ENCODE measurements around the gene SOCS3. TPM values are rescaled to one million over a fixed set of nuclear protein-coding genes. Genes with fewer than 3 reads are reported as not detected.

Gene SOCS3
- polyA plus RNA-seq, 2 of the 4 experiments (the other 2 are of a cell fraction): 13.5 to 14.7 TPM

DNA sequence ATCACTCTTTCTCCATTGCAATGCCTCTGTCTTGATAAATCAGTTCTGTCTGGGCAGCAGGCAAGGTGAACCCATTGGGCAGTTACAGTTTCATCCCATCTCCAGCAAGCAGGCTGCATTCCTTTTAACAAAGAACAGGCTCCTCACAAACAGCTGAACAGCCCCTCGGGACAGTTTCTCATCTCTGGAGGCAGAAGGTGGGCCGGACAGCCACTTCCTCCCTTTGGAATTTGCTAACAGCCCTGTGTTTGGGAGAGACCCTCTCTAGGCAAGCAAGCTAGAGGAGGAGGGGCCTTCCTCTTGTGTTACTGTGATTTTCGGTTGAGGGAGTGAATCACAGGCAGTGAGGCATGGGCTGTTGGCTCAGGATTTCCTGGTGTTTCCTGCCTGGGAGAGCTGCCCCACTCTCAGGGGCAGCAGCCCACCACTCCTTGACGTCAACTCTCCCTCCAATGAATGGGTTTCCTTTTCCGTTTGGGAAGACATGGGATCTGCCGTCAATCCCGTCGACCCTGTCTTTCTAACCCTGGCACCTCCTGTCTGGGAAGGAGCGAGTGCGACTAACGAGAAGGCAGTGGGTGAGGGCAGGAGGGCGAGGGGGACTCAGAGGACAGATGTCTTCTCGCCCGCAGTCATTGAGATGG, 14.9 kb upstream of the SOCS3 start:
- no peak for FAIRE-seq
- Histone ChIP-seq H3K9me3 (no peaks in the 10 kb centered on the region), H3K4me3 (no peak overlapping the region), H3K4me1 (peaks cover 35% of the 10 kb centered on the region), H3K4me2 (peak overlapping the region; percentile 48; the same call in 1 of the 3 replicates), H3K27ac (peak overlapping the region in 1 of 2 experiments; percentile 68; a peak in 3 of 6 replicates)
- CTCF ChIA-PET: interaction anchor here (0.6 to 8.9 kb wide), 8 partner anchors 13 to 165 kb away, joined by 3 to 134 read pairs (median 4); partner anchors contain the start of gene SOCS3
- WGBS (ENCODE audit: missing lambda C conversion rate): 83% methylated on average over 14 of the region's 14 CpGs
- no peak for ATAC-seq
- TF ChIP-seq FOSL2 (IDR thresholded peaks at IDR 0.05): no peak
- no peak for TF ChIP-seq FOSL2 (CRISPR knock-in tag; IDR thresholded peaks at IDR 0.05)
- no peak for TF ChIP-seq POLR2A (IDR thresholded peaks at IDR 0.05; ENCODE audit: low read length)
- TF ChIP-seq, protein P1, sequence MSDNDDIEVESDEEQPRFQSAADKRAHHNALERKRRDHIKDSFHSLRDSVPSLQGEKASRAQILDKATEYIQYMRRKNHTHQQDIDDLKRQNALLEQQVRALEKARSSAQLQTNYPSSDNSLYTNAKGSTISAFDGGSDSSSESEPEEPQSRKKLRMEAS (IDR thresholded peaks at IDR 0.05): no peak
- no peak for TF ChIP-seq NFE2L2 (conservative IDR thresholded peaks at IDR 0.05; ENCODE audit: low read length)
- no peak for TF ChIP-seq CHD4 (IDR thresholded peaks at IDR 0.05; ENCODE audit: borderline replicate concordance)
- TF ChIP-seq CHD2 (IDR thresholded peaks at IDR 0.05; ENCODE audit: low read length, partially characterized antibody): no peak
- TF ChIP-seq NPAS2 (CRISPR knock-in tag; IDR thresholded peaks at IDR 0.05; ENCODE audit: borderline replicate concordance): no peak
- TF ChIP-seq JUNB (IDR thresholded peaks at IDR 0.05): no peak
- no peak for TF ChIP-seq CBX2 (IDR thresholded peaks at IDR 0.05; ENCODE audit: borderline replicate concordance, low read depth)
- no peak for TF ChIP-seq CEBPB (IDR thresholded peaks at IDR 0.05)
- no peak for TF ChIP-seq BHLHE40 (IDR thresholded peaks at IDR 0.05; ENCODE audit: low read depth, low read length)
- TF ChIP-seq MYC (IDR thresholded peaks at IDR 0.05; ENCODE audit: borderline replicate concordance, low read length): no peak
- TF ChIP-seq, protein P2, sequence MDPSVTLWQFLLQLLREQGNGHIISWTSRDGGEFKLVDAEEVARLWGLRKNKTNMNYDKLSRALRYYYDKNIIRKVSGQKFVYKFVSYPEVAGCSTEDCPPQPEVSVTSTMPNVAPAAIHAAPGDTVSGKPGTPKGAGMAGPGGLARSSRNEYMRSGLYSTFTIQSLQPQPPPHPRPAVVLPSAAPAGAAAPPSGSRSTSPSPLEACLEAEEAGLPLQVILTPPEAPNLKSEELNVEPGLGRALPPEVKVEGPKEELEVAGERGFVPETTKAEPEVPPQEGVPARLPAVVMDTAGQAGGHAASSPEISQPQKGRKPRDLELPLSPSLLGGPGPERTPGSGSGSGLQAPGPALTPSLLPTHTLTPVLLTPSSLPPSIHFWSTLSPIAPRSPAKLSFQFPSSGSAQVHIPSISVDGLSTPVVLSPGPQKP (IDR thresholded peaks at IDR 0.05; ENCODE audit: low read depth, low read length): no peak
- TF ChIP-seq, protein P3, sequence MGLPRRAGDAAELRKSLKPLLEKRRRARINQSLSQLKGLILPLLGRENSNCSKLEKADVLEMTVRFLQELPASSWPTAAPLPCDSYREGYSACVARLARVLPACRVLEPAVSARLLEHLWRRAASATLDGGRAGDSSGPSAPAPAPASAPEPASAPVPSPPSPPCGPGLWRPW (IDR thresholded peaks at IDR 0.05): no peak
- no peak for TF ChIP-seq RCOR1 (IDR thresholded peaks at IDR 0.05; ENCODE audit: low read depth, low read length)
- POLR2A ChIA-PET: interaction anchor here (1.5 kb wide), 1 partner anchor 14 kb away, joined by 10 read pairs; the partner anchor contains the start of gene SOCS3
- no peak for DNase-seq (ENCODE audit: low read depth in 1 of 2, low spot score in 1 of 2)

DNA sequence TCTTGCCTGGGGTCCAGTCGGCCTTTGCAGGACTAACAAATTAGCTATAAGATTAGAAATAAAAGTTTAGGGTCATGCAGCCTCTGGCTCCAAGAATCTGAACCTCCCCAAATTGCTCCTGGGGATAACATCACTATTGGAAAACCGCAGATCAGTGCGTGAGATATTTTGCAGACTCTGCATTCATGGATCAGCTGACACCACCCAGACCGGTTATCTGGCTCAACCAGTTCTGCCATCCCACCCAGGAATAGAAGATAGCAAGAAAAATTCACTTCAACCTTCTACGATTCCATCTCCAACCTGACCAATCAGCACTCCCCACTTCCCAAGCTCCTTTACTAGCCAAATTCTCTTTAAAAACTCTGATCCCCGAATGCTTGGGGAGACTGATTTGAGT, 14.3 kb upstream of the SOCS3 start:
- H3K27ac ChIP-seq: peak overlapping the region in 1 of 2 experiments; percentile 68; a peak in 3 of 6 replicates
- no peak overlapping the region for H3K4me2 ChIP-seq

DNA sequence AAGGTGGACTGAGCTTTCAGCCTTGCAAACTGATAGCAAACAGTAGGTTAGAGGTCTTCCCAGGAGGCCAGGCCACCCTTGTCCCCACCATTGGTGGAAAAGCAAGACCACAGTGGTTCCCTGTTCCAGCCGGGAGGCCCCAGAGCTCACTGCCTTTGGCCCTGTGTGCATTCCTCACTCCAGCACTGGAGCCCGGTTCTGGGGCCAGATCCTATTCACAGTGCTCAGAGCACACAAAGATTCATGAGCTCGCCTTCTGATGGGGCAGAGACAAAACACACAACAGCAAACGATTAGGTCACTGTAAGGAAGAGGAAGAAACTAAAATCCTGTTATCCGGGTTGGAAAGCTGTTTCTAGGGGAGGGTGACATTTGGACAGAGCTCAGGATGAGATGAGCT, 13.0 kb upstream of the SOCS3 start:
- 77% methylated on average over 5 of the region's 5 CpGs for WGBS (ENCODE audit: missing lambda C conversion rate)
- ChIA-PET POLR2A (no interaction called here), CTCF (interaction anchor here (1.0 to 8.9 kb wide), 8 partner anchors 10 to 335 kb away, joined by 3 to 134 read pairs (median 3); partner anchors contain the start of gene SOCS3)
- Histone ChIP-seq H3K9me3 (no peaks in the 10 kb centered on the region), H3K4me1 (peaks cover 28% of the 10 kb centered on the region), H3K27ac (peak overlapping the region in 1 of 2 experiments; percentile 35; a peak in 1 of 6 replicates), H3K4me3 (no peak overlapping the region), H3K4me2 (no peak overlapping the region)
- ATAC-seq (no peak), FAIRE-seq (no peak), DNase-seq (ENCODE audit: low read depth in 1 of 2, low spot score in 1 of 2) (no peak)
- TF ChIP-seq NFE2L2 (conservative IDR thresholded peaks at IDR 0.05; ENCODE audit: low read length) (no peak), CEBPB (IDR thresholded peaks at IDR 0.05) (no peak), KDM1A (IDR thresholded peaks at IDR 0.05; ENCODE audit: low read depth) (no peak), TFCP2L1 (CRISPR knock-in tag; IDR thresholded peaks at IDR 0.05) (no peak), PHF8 (IDR thresholded peaks at IDR 0.05; ENCODE audit: borderline replicate concordance, low read depth) (no peak), CHD2 (IDR thresholded peaks at IDR 0.05; ENCODE audit: low read length, partially characterized antibody) (no peak), SREBF2 (IDR thresholded peaks at IDR 0.05) (no peak), JUN (IDR thresholded peaks at IDR 0.05) (no peak), HOXA7 (CRISPR knock-in tag; IDR thresholded peaks at IDR 0.05) (no peak), CBX8 (IDR thresholded peaks at IDR 0.05) (no peak)
- TF ChIP-seq, protein P1 (IDR thresholded peaks at IDR 0.05): no peak
- TF ChIP-seq, protein P2 (IDR thresholded peaks at IDR 0.05; ENCODE audit: low read depth, low read length): no peak
- TF ChIP-seq, protein P4, sequence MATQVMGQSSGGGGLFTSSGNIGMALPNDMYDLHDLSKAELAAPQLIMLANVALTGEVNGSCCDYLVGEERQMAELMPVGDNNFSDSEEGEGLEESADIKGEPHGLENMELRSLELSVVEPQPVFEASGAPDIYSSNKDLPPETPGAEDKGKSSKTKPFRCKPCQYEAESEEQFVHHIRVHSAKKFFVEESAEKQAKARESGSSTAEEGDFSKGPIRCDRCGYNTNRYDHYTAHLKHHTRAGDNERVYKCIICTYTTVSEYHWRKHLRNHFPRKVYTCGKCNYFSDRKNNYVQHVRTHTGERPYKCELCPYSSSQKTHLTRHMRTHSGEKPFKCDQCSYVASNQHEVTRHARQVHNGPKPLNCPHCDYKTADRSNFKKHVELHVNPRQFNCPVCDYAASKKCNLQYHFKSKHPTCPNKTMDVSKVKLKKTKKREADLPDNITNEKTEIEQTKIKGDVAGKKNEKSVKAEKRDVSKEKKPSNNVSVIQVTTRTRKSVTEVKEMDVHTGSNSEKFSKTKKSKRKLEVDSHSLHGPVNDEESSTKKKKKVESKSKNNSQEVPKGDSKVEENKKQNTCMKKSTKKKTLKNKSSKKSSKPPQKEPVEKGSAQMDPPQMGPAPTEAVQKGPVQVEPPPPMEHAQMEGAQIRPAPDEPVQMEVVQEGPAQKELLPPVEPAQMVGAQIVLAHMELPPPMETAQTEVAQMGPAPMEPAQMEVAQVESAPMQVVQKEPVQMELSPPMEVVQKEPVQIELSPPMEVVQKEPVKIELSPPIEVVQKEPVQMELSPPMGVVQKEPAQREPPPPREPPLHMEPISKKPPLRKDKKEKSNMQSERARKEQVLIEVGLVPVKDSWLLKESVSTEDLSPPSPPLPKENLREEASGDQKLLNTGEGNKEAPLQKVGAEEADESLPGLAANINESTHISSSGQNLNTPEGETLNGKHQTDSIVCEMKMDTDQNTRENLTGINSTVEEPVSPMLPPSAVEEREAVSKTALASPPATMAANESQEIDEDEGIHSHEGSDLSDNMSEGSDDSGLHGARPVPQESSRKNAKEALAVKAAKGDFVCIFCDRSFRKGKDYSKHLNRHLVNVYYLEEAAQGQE (IDR thresholded peaks at IDR 0.05): no peak

More for the DNA sequence above, 14.3 kb upstream of the SOCS3 start:
- TF ChIP-seq, protein P5, sequence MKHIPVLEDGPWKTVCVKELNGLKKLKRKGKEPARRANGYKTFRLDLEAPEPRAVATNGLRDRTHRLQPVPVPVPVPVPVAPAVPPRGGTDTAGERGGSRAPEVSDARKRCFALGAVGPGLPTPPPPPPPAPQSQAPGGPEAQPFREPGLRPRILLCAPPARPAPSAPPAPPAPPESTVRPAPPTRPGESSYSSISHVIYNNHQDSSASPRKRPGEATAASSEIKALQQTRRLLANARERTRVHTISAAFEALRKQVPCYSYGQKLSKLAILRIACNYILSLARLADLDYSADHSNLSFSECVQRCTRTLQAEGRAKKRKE (CRISPR knock-in tag; IDR thresholded peaks at IDR 0.05; ENCODE audit: low read depth): no peak
- TF ChIP-seq RNF2 (IDR thresholded peaks at IDR 0.05; ENCODE audit: borderline replicate concordance, low read depth) (no peak), ZC3H11A (IDR thresholded peaks at IDR 0.05) (no peak)
- POLR2A ChIA-PET: no interaction called here
- no peak for FAIRE-seq
- ATAC-seq: no peak
- CTCF ChIA-PET: interaction anchor here (0.6 to 8.9 kb wide), 6 partner anchors 13 to 165 kb away, joined by 3 to 134 read pairs (median 16); partner anchors contain the start of gene SOCS3
- WGBS (ENCODE audit: missing lambda C conversion rate): 68% methylated on average over 6 of the region's 6 CpGs
- no peak for DNase-seq (ENCODE audit: low read depth in 1 of 2, low spot score in 1 of 2)
- H3K9me3 ChIP-seq: no peaks in the 10 kb centered on the region
- no peak overlapping the region for H3K4me3 ChIP-seq
- peaks cover 30% of the 10 kb centered on the region for H3K4me1 ChIP-seq

All from A549 (cell line).